SH-SY5Y (cell line): ENCODE data around the gene CEP170B.

Source experiments
- GATA2 ChIP-seq: IDR thresholded peaks from 2 replicates; pipeline ENCODE4 v1.6.1; 2011; ENCODE audit warnings: mild to moderate bottlenecking, low read depth, low read length
- GATA3 ChIP-seq: IDR thresholded peaks from 2 replicates; pipeline ENCODE4 v1.6.1; 2011; ENCODE audit warnings: low read depth, mild to moderate bottlenecking, low read length, moderate library complexity

GRCh38 chr14:104868060-104868740, 3.1 kb downstream of the CEP170B start:
- TF ChIP-seq GATA3 (no peak), GATA2 (no peak)
